ENCODE measurements around the gene CD40.

DNA sequence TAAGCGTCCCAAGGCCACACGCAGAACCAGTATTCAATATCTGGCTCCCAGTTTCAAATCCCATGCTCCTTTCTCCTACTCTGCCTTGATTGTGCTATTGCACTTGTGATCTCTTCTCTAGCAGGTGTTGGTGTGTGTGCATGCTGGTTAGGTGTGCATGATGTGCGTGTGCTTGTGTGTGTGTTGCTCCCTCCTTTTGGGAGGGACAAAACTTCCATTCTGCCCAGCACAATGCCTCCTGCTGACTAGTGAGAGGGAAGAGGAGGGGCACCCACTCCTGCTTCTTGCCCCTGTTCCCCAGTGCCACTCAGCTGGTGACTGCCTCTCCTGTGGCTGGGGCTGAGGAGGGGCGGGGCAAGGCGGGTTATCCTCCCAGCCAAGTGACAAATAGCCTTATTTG lies 19.7 kb downstream of the CD40 start:
- TF ChIP-seq EZH2 (IDR thresholded peaks at IDR 0.05; ENCODE audit: borderline replicate concordance, low read length): no peak
- TF ChIP-seq, protein P1, sequence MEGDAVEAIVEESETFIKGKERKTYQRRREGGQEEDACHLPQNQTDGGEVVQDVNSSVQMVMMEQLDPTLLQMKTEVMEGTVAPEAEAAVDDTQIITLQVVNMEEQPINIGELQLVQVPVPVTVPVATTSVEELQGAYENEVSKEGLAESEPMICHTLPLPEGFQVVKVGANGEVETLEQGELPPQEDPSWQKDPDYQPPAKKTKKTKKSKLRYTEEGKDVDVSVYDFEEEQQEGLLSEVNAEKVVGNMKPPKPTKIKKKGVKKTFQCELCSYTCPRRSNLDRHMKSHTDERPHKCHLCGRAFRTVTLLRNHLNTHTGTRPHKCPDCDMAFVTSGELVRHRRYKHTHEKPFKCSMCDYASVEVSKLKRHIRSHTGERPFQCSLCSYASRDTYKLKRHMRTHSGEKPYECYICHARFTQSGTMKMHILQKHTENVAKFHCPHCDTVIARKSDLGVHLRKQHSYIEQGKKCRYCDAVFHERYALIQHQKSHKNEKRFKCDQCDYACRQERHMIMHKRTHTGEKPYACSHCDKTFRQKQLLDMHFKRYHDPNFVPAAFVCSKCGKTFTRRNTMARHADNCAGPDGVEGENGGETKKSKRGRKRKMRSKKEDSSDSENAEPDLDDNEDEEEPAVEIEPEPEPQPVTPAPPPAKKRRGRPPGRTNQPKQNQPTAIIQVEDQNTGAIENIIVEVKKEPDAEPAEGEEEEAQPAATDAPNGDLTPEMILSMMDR (conservative IDR thresholded peaks at IDR 0.05 in 1 of 2, IDR thresholded peaks at IDR 0.05 in 1 of 2; ENCODE audit: extremely low read depth in 1 of 2, insufficient read depth in 1 of 2, low read depth in 1 of 2, low read length in 2 of 2): no peak

All from mammary epithelial cell (primary cell).